Measurements from ENCODE around the gene PSG2. TPM values are rescaled to one million over a fixed set of nuclear protein-coding genes. Genes with fewer than 3 reads are reported as not detected.
A peak's percentile ranks its signal among the peaks of the same experiment; 100 is the strongest.
"Not testable (repeated sequence)": the region's sequence is repeated elsewhere in the genome, so short reads cannot be mapped to it uniquely, and the experiment has no call there.

Gene PSG2
- total RNA-seq (2014; rRNA removed; shearing (Covaris generic); ENCODE audit: low replicate concordance): not detected in 2 replicates

- in situ Hi-C loops (cut with HindIII; ENCODE audit: low pct_unique_long_range_greater_than_20kb, low sequenced_read_pairs); DNase-seq (ENCODE audit: low read depth): not testable (repeated sequence)
Measured at GRCh38 chr19:43082601-43083000, at the start of gene PSG2. Gene PSG2, minus strand, starts transcription at chr19:43082701. Its CDS starts 132 bp downstream, at chr19:43082569.

- in situ Hi-C loops (cut with HindIII; ENCODE audit: low pct_unique_long_range_greater_than_20kb, low sequenced_read_pairs); DNase-seq (ENCODE audit: low read depth): not testable (repeated sequence)
Measured at GRCh38 chr19:43131281-43131842, 48.9 kb upstream of the PSG2 start.

- in situ Hi-C loops (cut with HindIII; ENCODE audit: low pct_unique_long_range_greater_than_20kb, low sequenced_read_pairs); DNase-seq (ENCODE audit: low read depth): not testable (repeated sequence)
Measured at GRCh38 chr19:43129197-43129596, 46.7 kb upstream of the PSG2 start.

- DNase-seq (ENCODE audit: low read depth); in situ Hi-C loops (cut with HindIII; ENCODE audit: low pct_unique_long_range_greater_than_20kb, low sequenced_read_pairs): not testable (repeated sequence)
Measured at GRCh38 chr19:43127336-43127735, 44.8 kb upstream of the PSG2 start.

GRCh38 chr19:43126720-43127119 is 44.2 kb upstream of the PSG2 start:
- no peak for DNase-seq (ENCODE audit: low read depth)
- in situ Hi-C loops (cut with HindIII; ENCODE audit: low pct_unique_long_range_greater_than_20kb, low sequenced_read_pairs): no loop called here

- no peak for DNase-seq (ENCODE audit: low read depth)
- in situ Hi-C loops (cut with HindIII; ENCODE audit: low pct_unique_long_range_greater_than_20kb, low sequenced_read_pairs): no loop called here
Measured at GRCh38 chr19:43124360-43124759, 41.9 kb upstream of the PSG2 start.

- DNase-seq (ENCODE audit: low read depth); in situ Hi-C loops (cut with HindIII; ENCODE audit: low pct_unique_long_range_greater_than_20kb, low sequenced_read_pairs): not testable (repeated sequence)
Measured at GRCh38 chr19:43120433-43121026, 38.0 kb upstream of the PSG2 start.

- in situ Hi-C loops (cut with HindIII; ENCODE audit: low pct_unique_long_range_greater_than_20kb, low sequenced_read_pairs); DNase-seq (ENCODE audit: low read depth): not testable (repeated sequence)
Measured at GRCh38 chr19:43119526-43119925, 37.0 kb upstream of the PSG2 start.

- DNase-seq (ENCODE audit: low read depth); in situ Hi-C loops (cut with HindIII; ENCODE audit: low pct_unique_long_range_greater_than_20kb, low sequenced_read_pairs): not testable (repeated sequence)
Measured at GRCh38 chr19:43116421-43116820, 33.9 kb upstream of the PSG2 start.

- in situ Hi-C loops (cut with HindIII; ENCODE audit: low pct_unique_long_range_greater_than_20kb, low sequenced_read_pairs); DNase-seq (ENCODE audit: low read depth): not testable (repeated sequence)
Measured at GRCh38 chr19:43115548-43115947, 33.0 kb upstream of the PSG2 start.

GRCh38 chr19:43115064-43115463 is 32.6 kb upstream of the PSG2 start:
- DNase-seq (ENCODE audit: low read depth); in situ Hi-C loops (cut with HindIII; ENCODE audit: low pct_unique_long_range_greater_than_20kb, low sequenced_read_pairs): not testable (repeated sequence)

- DNase-seq (ENCODE audit: low read depth); in situ Hi-C loops (cut with HindIII; ENCODE audit: low pct_unique_long_range_greater_than_20kb, low sequenced_read_pairs): not testable (repeated sequence)
Measured at GRCh38 chr19:43114626-43115025, 32.1 kb upstream of the PSG2 start.

- DNase-seq (ENCODE audit: low read depth); in situ Hi-C loops (cut with HindIII; ENCODE audit: low pct_unique_long_range_greater_than_20kb, low sequenced_read_pairs): not testable (repeated sequence)
Measured at GRCh38 chr19:43107401-43107800, 24.9 kb upstream of the PSG2 start.

- in situ Hi-C loops (cut with HindIII; ENCODE audit: low pct_unique_long_range_greater_than_20kb, low sequenced_read_pairs): no loop called here
- peak; percentile 12 for DNase-seq (ENCODE audit: low read depth)
Measured at GRCh38 chr19:43105496-43105895, 23.0 kb upstream of the PSG2 start.

- in situ Hi-C loops (cut with HindIII; ENCODE audit: low pct_unique_long_range_greater_than_20kb, low sequenced_read_pairs): not testable (repeated sequence)
- peak; percentile 69 for DNase-seq (ENCODE audit: low read depth)
Measured at GRCh38 chr19:43104215-43104850, 21.8 kb upstream of the PSG2 start.

GRCh38 chr19:43101950-43102349 is 19.4 kb upstream of the PSG2 start:
- no peak for DNase-seq (ENCODE audit: low read depth)

GRCh38 chr19:43098416-43098815 is 15.9 kb upstream of the PSG2 start:
- DNase-seq (ENCODE audit: low read depth); in situ Hi-C loops (cut with HindIII; ENCODE audit: low pct_unique_long_range_greater_than_20kb, low sequenced_read_pairs): not testable (repeated sequence)

More at GRCh38 chr19:43101950-43102349, 19.4 kb upstream of the PSG2 start:
- in situ Hi-C loops (cut with HindIII; ENCODE audit: low pct_unique_long_range_greater_than_20kb, low sequenced_read_pairs): no loop called here

- in situ Hi-C loops (cut with HindIII; ENCODE audit: low pct_unique_long_range_greater_than_20kb, low sequenced_read_pairs): not testable (repeated sequence)
- DNase-seq (ENCODE audit: low read depth): peak; percentile 73
Measured at GRCh38 chr19:43087702-43088340, 5.3 kb upstream of the PSG2 start.

Data from Caki2 (cell line).